Activated CD8-positive, alpha-beta memory T cell treated with anti-CD3 and anti-CD28 coated beads, Interleukin-2, amount 50 U/mL, for 24 hours (primary cell): ENCODE results near the gene LBHD2.
A peak's percentile ranks its signal among the peaks of the same experiment; 100 is the strongest.

Source experiments
- DNase-seq: peaks from one replicate; pipeline ENCODE4 v3.0.0-alpha.2; 2020; ENCODE audit errors: extremely low read depth

LBHD2 gene

DNA sequence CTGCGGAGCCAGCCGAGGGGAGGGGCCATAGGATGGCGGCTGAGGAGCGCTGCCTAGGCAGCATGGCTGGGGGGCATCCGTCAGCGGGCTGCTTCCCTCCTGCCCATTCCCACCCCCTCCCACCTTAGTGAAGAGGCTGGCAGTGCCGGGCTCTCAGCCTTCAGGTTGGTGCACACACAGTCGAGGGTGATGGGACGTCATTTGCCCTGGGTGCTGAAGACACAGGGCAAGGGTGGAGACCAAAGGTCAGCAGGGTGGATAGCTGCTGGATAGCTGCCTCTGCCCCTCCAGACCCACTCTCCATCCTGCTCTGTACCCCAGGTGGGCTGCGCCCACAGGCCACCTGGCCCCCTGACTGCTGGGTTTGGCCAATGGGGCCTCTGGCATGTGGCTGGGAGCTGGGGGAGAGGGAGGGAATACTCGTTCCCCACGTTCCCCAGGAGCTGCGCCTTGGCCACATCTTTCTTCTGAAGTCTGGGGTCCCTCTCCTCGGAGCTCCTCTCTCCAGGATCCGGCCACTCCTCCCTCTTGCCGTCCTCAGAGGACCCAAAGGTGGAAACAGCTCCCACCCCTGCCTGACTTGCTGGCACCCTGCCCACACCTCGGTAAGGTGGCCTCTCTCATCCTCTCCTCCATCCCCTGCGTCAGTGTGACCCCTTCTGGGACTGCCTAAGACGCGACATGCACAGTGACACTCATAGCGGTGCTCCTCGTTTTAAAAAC lies 15.5 kb upstream of the LBHD2 start:
- no peak for DNase-seq

- DNase-seq, result no peak
Measured at GRCh38 chr14:103070263-103070885, 13.6 kb upstream of the LBHD2 start.

GRCh38 chr14:103070971-103071542 lies 13.0 kb upstream of the LBHD2 start:
- no peak for DNase-seq

- no peak for DNase-seq
Measured at GRCh38 chr14:103071544-103072251, 12.3 kb upstream of the LBHD2 start.

GRCh38 chr14:103072595-103073366 lies 11.2 kb upstream of the LBHD2 start:
- no peak for DNase-seq

- DNase-seq, result no peak
Measured at GRCh38 chr14:103073367-103073875, 10.6 kb upstream of the LBHD2 start.

GRCh38 chr14:103073876-103074728 lies 9.9 kb upstream of the LBHD2 start:
- DNase-seq, result no peak

DNA sequence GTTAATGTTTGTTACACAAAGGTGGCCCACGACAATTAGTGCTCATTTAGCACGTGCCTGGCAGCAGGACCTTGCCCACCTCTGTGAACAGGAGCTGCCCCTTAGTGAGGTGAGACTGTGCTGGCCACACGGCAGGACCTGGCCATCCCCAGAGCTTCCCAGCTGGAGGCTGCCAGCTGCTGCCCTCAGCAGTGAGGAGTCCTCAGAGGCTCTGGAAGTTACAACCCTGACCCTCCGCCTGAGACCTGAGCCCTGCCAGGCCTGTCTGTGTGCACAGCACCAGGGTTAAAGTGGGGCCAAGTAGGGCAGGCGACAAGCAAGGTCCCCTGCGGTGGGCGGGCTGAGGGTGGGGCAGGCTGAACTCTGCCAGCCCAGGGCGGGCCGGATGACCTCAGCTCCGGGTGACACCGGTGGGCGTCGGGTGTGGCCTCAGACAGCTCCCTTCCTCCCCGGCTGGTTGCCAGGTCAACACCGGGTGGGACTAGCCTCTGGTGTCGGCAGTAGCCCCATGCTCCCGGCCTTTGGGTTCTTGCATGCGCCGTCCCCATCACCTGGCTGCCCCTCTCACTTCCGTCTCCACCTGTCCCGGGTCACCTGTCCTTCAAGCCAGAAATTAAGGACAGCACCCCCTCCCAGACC lies 9.2 kb upstream of the LBHD2 start:
- DNase-seq, result no peak

DNA sequence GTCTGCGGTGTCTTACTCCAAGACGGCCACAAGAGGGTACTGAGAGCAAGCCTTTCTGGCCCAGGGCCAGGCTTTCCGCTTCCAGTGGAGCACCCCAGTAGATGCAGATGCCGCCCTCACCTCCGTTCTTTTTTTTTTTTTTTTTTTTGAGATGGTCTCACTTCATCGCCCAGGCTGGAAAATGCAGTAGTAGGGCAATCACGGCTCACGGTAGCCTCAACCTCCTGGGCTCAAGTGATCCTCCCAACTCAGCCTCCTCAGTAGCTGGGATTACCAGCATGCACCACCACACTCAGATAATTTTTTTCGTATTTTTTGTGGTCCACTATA lies 5.6 kb upstream of the LBHD2 start:
- DNase-seq, result peak; percentile 35

GRCh38 chr14:103078860-103079587 lies 5.0 kb upstream of the LBHD2 start:
- DNase-seq, result no peak

- no peak for DNase-seq
Measured at GRCh38 chr14:103081951-103082350, 2.1 kb upstream of the LBHD2 start.

DNA sequence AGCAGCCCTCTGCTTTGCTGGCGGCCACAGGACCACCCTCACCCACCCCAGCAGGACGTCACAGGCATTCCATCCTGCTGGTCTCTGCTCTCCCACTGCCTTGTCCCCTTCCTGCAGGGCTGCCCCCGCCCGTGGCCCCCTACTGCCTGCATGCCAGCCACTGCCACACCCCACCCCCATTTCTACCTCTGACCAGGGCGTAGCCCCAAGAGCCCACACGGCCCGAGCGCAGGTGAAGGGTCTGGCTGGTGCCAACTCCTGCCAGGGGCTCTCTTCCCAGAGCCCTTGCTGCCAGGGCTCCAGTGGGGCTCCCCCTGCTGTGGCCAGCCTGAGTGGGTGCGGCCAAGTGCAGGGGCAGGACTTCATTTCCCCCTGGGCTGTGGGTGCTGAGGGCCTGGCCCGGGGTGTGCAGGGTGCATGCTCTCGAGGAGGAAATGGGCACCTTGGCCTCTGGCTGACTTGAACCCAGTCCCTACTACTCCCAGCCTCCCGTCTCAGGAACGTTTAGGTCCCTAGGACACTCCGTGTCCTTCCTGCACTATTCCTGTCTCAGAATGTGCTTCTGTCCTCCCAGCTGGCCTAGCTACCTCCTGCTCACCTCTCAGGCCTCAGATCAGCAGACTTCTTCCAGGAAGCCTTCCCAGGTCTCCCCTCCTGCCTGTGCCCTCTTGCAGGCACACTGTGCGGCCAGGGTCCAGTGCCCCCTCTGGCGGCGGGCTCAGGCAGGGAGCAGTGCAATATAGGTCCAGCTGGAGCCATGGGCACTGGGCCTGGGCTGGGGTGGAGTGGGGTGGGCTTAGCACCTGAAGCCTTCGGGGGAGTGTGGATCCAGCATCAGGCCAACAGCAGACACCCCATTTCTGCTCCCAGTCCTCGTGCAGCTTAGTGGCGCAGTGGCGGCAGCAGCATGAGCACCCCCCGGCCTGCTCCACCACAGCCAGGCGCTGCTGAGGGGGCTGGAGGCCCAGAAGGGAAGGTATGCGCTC lies 1.4 kb downstream of the LBHD2 start:
- no peak for DNase-seq

- no peak for DNase-seq
Measured at GRCh38 chr14:103086771-103087342, 2.8 kb downstream of the LBHD2 start.

- no peak for DNase-seq
Measured at GRCh38 chr14:103087343-103087835, 3.4 kb downstream of the LBHD2 start.

GRCh38 chr14:103088921-103089320 lies 4.9 kb downstream of the LBHD2 start:
- DNase-seq, result no peak

GRCh38 chr14:103089386-103090335 lies 5.7 kb downstream of the LBHD2 start:
- DNase-seq, result no peak
